ENCODE data around the gene COL4A4.

GRCh38 chr2:227177592-227178336 is 13.8 kb upstream of the COL4A4 start:
- no peak for TF ChIP-seq CTCF (tag by site-specific recombination; IDR thresholded peaks at IDR 0.05)
- no peak for TF ChIP-seq REST (tag by site-specific recombination; IDR thresholded peaks at IDR 0.05)
- TF ChIP-seq PRDM1 (tag by site-specific recombination; IDR thresholded peaks at IDR 0.05), result no peak
- no peak for TF ChIP-seq ZNF596 (tag by site-specific recombination; IDR thresholded peaks at IDR 0.05)

All from HEK293 (cell line).